Stimulated activated CD4-positive, alpha-beta T cell treated with anti-CD3 and anti-CD28 coated beads, TNF-alpha, amount 100 ng/mL, for 24 hours (primary cell): ENCODE results near the gene MOSMO.
"Not testable (repeated sequence)": the region's sequence is repeated elsewhere in the genome, so short reads cannot be mapped to it uniquely, and the experiment has no call there.

Experiments used
- DNase-seq, 3 experiments: peaks; one replicate each; pipeline ENCODE4 v3.0.0-alpha.2; 2020; ENCODE audit warnings: low read depth in 3 of 3

MOSMO gene

GRCh38 chr16:22007509-22008214 lies at the start of gene MOSMO:
Gene MOSMO (plus strand): TSS chr16:22008111. CDS start chr16:22008302, 191 bp downstream.
- peak; percentile 45 to 68 (median 56) for DNase-seq

GRCh38 chr16:21959050-21959449 lies 48.9 kb upstream of the MOSMO start:
- no peak for DNase-seq

DNA sequence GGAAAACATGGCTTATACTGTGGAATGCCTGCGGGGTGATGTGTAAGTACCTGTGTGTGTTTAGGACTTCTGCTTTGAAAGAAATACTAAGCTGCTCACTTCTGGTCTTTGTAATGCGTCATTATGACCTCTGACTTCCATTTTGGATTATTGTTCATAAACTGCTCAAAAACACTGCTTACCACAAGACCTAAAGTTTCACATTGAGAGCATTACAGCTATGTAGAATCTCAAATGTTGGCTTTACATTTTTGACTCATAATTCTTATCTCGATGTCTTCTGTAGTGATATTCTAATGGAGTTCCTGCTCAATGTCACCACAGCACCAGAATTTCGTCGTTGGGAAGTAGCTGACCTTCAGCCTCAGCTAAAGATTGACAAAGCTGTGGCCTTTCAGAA lies 45.4 kb upstream of the MOSMO start:
- no peak for DNase-seq

DNA sequence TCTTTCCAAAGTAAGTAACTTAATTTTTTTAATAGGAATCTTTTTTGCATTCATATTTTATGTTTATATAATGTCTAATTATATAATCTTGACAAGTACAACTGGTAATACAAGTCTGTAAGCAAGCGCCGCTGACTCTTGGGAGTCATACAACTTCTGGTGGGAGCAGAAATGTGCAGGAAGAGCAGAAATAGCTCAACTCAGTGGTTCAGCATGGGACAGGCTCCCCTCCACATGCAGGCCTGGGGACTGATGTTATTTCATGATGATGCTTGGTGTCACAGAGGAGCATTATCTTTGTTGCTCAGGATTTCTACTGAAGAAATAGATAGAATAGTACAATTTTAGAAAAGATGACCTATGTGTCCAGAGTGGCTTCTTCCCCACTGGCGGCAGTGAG lies 44.0 kb upstream of the MOSMO start:
- no peak for DNase-seq

- no peak for DNase-seq
Measured at GRCh38 chr16:21964353-21964752, 43.6 kb upstream of the MOSMO start.

DNA sequence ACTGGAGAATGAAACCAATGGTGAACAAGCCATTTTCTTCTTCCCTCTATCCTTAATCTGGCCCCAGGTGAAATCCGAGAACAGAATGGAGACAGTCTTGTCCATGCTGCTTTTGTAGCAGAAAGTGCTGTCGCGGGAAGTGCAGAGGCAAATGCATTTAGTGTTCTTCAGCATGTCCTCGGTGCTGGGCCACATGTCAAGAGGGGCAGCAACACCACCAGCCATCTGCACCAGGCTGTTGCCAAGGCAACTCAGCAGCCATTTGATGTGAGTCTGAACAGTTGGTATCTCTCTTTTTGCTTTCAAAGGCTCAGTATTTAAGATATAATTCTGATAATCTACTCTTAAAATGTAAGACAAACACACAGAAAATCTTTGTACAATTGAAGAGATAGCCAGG lies 36.1 kb upstream of the MOSMO start:
- no peak for DNase-seq

DNA sequence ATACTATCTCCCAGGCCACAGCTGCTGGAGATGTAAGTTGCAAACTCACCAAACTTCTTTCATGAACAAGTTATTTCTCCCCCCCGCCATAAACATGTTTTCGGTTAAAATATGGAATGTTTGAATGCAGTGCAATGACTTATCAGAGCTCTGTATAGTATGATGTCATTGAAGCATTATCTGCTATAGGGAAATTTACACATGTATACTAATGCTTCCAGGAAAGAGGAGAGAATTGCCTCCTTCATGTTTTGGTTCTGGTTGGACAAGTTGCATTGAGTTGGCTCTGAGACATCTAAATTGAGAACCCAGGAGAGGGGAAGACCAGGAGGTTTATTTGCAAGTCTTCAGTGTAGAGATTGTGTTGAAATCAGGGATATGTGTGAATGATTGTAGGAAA lies 34.0 kb upstream of the MOSMO start:
- DNase-seq, result no peak

DNA sequence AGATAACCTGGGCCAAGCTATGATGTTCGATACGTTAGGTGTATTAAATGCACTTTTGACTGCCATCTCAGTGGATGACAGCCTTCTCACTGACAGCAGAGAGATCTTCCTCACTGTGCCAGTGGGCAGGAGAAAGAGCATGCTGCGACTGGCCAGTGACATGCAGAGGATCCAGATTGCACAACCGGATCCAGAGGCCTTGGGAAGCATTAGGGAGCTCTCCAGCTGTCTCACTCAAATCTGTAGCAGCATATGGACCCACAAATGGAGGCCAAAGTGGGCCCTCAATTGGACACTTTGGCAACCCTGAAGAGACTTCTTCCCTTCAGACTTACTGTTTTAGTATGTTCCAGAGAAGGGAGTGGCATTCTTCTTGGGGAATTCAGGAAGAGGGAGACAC lies 27.9 kb upstream of the MOSMO start:
- DNase-seq, result no peak

- no peak for DNase-seq
Measured at GRCh38 chr16:21982108-21982507, 25.8 kb upstream of the MOSMO start.

- DNase-seq, result no peak
Measured at GRCh38 chr16:21984062-21984461, 23.8 kb upstream of the MOSMO start.

DNA sequence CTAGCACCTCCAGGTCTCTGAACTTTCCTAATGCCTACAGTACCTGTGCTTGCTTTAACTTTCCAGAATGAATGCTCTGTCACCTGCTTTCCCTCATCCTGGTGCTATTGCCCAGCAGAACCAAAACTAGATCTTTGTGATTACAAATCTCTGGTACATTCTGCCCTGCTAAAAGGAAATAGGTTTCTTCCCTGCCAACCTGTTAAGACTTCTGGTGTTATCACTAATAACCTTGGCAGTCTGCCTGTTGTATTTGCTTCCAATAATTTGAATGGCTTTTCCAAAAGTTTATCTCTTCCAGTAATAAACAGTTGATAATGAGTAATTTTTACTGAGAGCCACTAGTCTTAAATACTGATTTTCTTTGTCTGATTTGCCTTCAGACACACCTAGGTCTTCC lies 22.4 kb upstream of the MOSMO start:
- DNase-seq, result no peak

DNA sequence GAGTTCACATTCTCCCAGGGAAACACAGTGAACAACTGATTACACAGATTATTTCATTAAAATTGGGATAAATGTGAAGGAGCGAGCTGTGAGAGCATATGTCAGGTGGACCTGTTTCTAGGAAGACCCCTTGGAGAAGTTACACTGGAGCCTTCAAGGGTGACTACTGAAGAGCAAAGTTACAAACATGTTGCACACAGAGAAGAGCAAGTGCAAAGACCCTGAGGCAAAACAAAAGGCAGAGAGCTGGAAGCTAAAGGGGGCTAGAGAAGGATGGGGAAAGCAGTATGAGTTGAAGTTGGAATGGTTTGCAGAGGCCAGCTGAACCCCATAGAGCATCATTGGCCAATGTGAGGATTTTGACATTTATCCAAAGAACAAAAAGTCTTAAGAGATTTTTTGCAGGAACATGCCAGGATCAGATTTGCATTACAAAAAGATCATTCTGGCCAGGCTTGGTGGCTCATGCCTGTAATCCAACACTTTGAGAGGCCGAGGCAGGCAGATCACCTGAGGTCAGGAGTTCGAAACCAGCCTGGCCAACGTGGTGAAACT lies 21.1 kb upstream of the MOSMO start:
- DNase-seq, result no peak

- DNase-seq, result no peak
Measured at GRCh38 chr16:21987498-21987897, 20.4 kb upstream of the MOSMO start.

- no peak for DNase-seq
Measured at GRCh38 chr16:21989133-21989532, 18.8 kb upstream of the MOSMO start.

DNA sequence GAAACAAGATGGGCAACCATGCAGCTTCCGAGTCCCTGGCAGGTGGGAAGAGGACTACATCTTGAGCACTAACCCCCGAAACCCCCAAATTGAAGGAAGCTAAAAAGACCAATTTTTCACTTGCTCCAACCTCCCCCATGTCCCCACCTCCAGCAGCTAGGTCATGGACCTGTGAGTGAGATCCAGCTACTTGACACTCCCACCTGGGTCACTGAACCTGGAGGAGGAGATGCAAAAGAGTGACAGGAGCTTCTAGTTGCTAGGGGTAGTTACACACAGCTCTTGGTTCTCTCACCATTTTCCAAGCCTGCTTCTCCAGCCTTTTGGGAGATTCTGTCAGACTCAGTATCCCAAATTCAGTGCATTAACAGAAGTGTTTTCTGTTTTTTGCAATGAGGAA lies 18.2 kb upstream of the MOSMO start:
- no peak for DNase-seq

GRCh38 chr16:21990381-21990944 lies 17.4 kb upstream of the MOSMO start:
- no peak for DNase-seq

DNA sequence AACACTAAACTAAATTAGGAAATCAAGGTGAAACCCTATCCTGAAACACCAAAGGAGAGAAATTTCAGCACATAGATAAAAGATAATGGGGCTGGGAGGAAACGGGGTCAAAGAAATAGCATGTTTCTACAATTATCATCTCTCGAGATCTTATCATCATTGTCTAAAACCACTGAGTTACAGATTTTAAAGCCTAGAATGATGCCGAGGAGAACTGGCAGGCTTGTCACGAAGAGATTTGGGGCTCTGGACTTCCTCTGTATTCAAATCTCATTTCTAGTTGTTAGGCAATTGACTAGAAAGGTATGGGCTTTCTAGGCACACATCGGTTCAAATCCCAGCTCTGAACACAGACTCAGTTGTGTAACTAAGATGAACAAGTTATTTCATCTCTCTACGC lies 16.3 kb upstream of the MOSMO start:
- no peak for DNase-seq

DNA sequence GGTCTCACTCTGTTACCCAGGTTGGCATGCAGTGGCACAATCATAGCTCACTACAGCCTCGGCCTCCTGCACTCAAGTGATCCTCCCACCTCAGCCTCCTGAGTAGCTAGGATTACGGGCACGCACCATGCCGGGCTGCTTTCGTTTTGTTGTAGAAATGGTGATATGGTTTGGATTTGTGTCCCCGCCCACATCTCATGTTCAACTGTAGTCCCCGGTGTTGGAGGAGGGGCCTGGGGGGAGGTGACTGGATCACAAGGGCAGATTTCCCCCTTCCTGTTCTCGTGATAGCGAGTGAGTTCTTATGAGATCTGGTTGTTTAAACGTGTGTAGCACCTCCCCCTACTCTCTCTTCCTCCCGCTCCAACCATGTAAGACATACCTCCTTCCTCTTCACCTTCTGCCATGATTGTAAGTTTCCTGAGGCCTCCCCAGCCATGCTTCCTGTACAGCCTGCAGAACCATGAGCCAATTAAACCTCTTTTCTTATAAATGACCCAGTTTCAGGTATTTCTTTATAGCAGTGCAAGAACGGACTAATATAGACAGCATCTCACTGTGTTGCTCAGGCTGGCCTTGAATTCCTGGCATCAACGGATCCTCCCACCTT lies 12.9 kb upstream of the MOSMO start:
- no peak for DNase-seq

- DNase-seq, result no peak
Measured at GRCh38 chr16:21996923-21997696, 10.8 kb upstream of the MOSMO start.

DNA sequence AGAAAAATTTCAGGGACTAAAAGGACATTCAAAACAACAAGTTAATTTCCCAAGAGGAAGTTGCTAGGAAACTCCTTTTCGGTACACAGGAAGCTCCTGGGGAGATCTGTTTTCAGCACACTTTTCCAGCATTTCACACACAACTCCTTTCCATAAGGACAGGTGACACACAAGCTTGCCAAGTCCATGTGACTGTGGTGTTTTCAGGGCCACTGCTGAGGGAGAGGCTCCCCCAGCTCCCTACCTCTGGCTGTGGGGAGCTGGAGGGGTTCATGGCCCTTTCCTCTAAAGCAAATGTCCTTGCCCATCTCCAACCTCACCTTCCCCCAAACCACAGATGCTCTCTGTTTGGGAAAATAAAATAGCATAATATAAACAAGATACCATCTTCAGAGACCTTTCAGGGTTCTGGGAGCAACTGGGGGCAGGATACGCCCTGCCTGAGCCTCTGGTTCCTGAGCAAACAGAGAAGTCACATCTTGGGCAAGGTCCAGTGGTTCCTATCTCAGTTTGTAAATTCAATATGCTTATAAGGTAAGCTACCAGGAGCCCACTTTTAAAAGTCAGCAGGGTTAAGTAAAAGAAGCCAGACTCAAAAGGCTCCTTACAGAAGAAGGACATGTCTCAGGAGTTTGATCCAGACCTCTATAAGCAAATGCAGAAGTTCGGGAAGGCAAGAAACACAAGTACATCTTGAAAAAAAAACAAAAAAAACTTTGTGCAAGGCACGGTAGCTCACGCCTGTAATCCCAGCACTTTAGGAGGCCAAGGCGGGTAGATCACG lies 10.0 kb upstream of the MOSMO start:
- no peak for DNase-seq

DNA sequence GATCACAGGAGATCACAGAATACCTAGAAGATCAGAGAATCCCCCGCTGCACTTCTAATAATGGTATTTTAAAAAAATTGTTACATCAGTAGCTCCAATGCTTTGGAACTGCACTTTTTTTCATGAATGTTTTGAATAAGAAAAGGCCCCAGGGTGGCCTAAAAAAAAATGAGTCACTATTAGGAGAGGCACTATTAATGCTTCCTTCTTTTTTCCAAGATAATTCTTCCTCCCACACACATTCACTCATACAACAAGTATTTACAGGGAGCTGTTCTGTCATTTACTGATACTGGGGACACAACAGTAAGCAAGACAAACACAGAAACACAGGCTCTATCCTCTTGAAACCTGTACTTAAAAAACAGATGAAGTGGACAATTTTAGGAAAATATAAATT lies 6.3 kb upstream of the MOSMO start:
- DNase-seq, result no peak

DNA sequence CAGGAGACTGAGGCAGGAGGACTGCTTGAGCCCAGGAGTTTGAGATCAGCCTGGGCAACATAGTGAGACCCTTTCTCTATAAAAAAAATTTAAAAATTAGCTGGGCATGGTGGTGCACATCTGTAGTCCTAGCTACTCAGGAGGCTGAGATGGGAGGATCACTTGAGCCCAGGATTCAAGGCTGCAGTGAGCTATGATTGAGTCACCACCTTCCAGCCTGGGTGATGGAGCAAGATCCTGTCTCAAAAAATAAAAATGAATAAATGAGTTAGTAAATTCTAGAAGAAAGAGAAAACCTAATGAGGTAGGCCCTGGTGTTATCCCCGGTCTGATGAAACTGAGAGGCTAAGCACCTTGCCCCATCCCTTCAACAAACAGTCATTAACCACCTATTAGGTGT lies 5.9 kb upstream of the MOSMO start:
- not testable (repeated sequence) for DNase-seq
